PC-9 (cell line): ENCODE measurements around the gene TFRC. TPM values are rescaled to one million over a fixed set of nuclear protein-coding genes. Genes with fewer than 3 reads are reported as not detected.

Source experiments
- BruUV-seq: library from RNA; stranded (reverse); fragments of 400-500 nt; replicated peaks from 2 replicates; lab custom pipeline; 2021; lab: Mats Ljungman, UMichigan
- CTCF ChIA-PET: fragments of 300-600 bp; sonication (Branson Sonifier 250); formaldehyde crosslinking; loops from one replicate; lab custom pipeline; 2022; ENCODE audit warnings: antibody characterized with exemption; lab: Charles Lee
- POLR2A ChIA-PET: fragments of 300-600 bp; sonication (Branson Sonifier 250); formaldehyde crosslinking; loops from one replicate; lab custom pipeline; 2022; ENCODE audit warnings: antibody characterized with exemption; ENCODE audit not compliant: unreplicated experiment; lab: Charles Lee
- DNase-seq, 2 experiments: peaks; one replicate each; pipeline versions ENCODE4 v3.0.0 to v3.0.0-alpha.2; 2015 to 2022; ENCODE audit warnings: mixed read lengths in 1 of 2
- H2AFZ ChIP-seq: fragments of 200-600 bp; sonication (generic); 2 replicates; pipeline ENCODE4 v1.8.1; 2017; ENCODE audit warnings: antibody characterized with exemption
- H3F3A ChIP-seq: fragments of 200-600 bp; sonication (generic); 2 replicates; pipeline ENCODE4 v1.8.1; 2017; ENCODE audit warnings: antibody characterized with exemption, mild to moderate bottlenecking, low read depth; ENCODE audit not compliant: insufficient read depth
- H3K27ac ChIP-seq: fragments of 200-600 bp; sonication (generic); 2 replicates; pipeline ENCODE4 v1.6.1; 2016; ENCODE audit warnings: mixed run types
- H3K27me3 ChIP-seq: fragments of 200-600 bp; sonication (generic); 2 replicates; pipeline ENCODE4 v1.6.1; 2016; ENCODE audit warnings: low read depth, mixed run types; ENCODE audit not compliant: insufficient read depth
- H3K36me3 ChIP-seq: fragments of 200-600 bp; sonication (generic); 2 replicates; pipeline ENCODE4 v1.6.1; 2016; ENCODE audit warnings: low read depth, mixed run types
- H3K4me1 ChIP-seq: fragments of 200-600 bp; sonication (generic); replicated peaks from 2 replicates; pipeline ENCODE4 v1.6.1; 2016; ENCODE audit warnings: mixed run types; ENCODE audit not compliant: insufficient read depth
- H3K4me2 ChIP-seq: fragments of 200-600 bp; sonication (generic); 2 replicates; pipeline ENCODE4 v1.6.1; 2017; ENCODE audit warnings: mixed run types
- H3K4me3 ChIP-seq: fragments of 200-600 bp; sonication (generic); 2 replicates; pipeline ENCODE4 v1.6.1; 2016; ENCODE audit warnings: mixed run types
- H3K79me2 ChIP-seq: fragments of 200-600 bp; sonication (generic); 2 replicates; pipeline ENCODE4 v1.6.1; 2017; ENCODE audit warnings: low read depth, mixed run types
- H3K9me2 ChIP-seq: fragments of 200-600 bp; sonication (generic); 2 replicates; pipeline ENCODE4 v1.8.1; 2017; ENCODE audit warnings: mild to moderate bottlenecking; ENCODE audit not compliant: insufficient read depth
- H3K9me3 ChIP-seq: fragments of 200-600 bp; sonication (generic); 2 replicates; pipeline ENCODE4 v1.8.1; 2016; ENCODE audit warnings: low read depth; ENCODE audit not compliant: insufficient read depth
- H4K20me1 ChIP-seq: fragments of 200-600 bp; sonication (generic); 2 replicates; pipeline ENCODE4 v1.8.1; 2017; ENCODE audit not compliant: insufficient read depth
- EZH2 ChIP-seq: fragments of 200-600 bp; sonication (generic); IDR thresholded peaks from 2 replicates; pipeline ENCODE4 v1.8.0; 2017; ENCODE audit warnings: antibody characterized with exemption, low read depth
- intact Hi-C: fragments of 100-400 bp; cut with micrococcal nuclease; formaldehyde crosslinking; loops from one replicate; pipeline ENCODE4 v1.10.0; 2022; ENCODE audit not compliant: unreplicated experiment
- total RNA-seq: library from RNA; stranded (reverse); gene quantifications from 2 replicates; pipeline ENCODE4 v1.2.3, GENCODE V29; 2021
- TF ChIP-seq, protein P1 (sequence below): fragments of 200-600 bp; sonication (generic); conservative IDR thresholded peaks from 2 replicates; pipeline ENCODE4 v1.6.1; 2017; ENCODE audit warnings: mixed run types, antibody characterized with exemption, mild to moderate bottlenecking, moderate library complexity

TFRC gene
- total RNA-seq, 1 experiment from 2014 or later: 195 TPM

DNA sequence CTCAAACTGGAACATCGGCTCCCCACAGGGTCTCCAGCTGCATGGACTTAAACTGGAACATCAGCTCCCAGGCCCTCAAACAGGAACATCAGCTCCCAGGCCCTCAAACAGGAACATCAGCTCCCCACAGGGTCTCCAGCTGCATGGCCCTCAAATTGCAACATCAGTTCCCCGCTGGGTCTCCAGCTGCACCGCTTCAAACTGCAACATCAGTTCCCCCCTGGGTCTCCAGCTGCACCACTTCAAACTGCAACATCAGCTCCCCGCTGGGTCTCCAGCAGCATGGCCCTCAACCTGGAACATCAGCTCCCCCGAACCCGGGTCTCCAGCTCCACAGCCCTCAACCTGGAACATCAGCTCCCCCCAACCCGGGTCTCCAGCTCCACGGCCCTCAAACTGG, 82.0 kb downstream of the TFRC start:
- Histone ChIP-seq H3K79me2 (no peaks in the 10 kb centered on the region), H3K4me2 (no peak overlapping the region), H3K27ac (no peak overlapping the region), H3K9me2 (no peaks in the 10 kb centered on the region), H2AFZ (no peak overlapping the region), H4K20me1 (no peaks in the 10 kb centered on the region), H3K9me3 (no peaks in the 10 kb centered on the region), H3K4me1 (no peaks in the 10 kb centered on the region), H3F3A (no peaks in the 10 kb centered on the region; the same call in 1 of the 2 replicates), H3K4me3 (no peak overlapping the region), H3K36me3 (no peaks in the 10 kb centered on the region), H3K27me3 (peaks cover 68% of the 10 kb centered on the region)
- TF ChIP-seq EZH2: no peak
- TF ChIP-seq, protein P1, sequence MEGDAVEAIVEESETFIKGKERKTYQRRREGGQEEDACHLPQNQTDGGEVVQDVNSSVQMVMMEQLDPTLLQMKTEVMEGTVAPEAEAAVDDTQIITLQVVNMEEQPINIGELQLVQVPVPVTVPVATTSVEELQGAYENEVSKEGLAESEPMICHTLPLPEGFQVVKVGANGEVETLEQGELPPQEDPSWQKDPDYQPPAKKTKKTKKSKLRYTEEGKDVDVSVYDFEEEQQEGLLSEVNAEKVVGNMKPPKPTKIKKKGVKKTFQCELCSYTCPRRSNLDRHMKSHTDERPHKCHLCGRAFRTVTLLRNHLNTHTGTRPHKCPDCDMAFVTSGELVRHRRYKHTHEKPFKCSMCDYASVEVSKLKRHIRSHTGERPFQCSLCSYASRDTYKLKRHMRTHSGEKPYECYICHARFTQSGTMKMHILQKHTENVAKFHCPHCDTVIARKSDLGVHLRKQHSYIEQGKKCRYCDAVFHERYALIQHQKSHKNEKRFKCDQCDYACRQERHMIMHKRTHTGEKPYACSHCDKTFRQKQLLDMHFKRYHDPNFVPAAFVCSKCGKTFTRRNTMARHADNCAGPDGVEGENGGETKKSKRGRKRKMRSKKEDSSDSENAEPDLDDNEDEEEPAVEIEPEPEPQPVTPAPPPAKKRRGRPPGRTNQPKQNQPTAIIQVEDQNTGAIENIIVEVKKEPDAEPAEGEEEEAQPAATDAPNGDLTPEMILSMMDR: no peak
- POLR2A ChIA-PET: interaction anchor here (0.7 kb wide), 1 partner anchor 59 kb away, joined by 5 read pairs; no protein-coding TSS in a partner anchor
- BruUV-seq: no TSS peak
- no peak for DNase-seq
- CTCF ChIA-PET: no interaction called here
- intact Hi-C loops: loop anchor here (5.0 kb wide), 1 partner anchor 58 kb away; no protein-coding TSS in a partner anchor

Other genes with a start within 250 kb of the TFRC start
- gene TNK2, start 173.5 kb downstream of the TFRC start, total RNA-seq: 118 and 125 TPM in 2 replicates
- gene ZDHHC19, start 129.3 kb upstream of the TFRC start, total RNA-seq: not detected in 2 replicates
- 10.3 and 13.9 TPM in 2 replicates for gene SLC51A, start 134.4 kb upstream of the TFRC start, total RNA-seq
- 74.4 and 91.2 TPM in 2 replicates for gene PCYT1A, start 205.6 kb upstream of the TFRC start, total RNA-seq
- 5.1 and 5.3 TPM in 2 replicates for gene DYNLT2B, start 236.2 kb upstream of the TFRC start, total RNA-seq